Stimulated activated CD8-positive, alpha-beta memory T cell treated with anti-CD3 and anti-CD28 coated beads, Interleukin-12 subunit alpha, Interleukin-12 subunit beta, amount 100 ng/mL, for 24 hours (primary cell): ENCODE data around the gene MEIKIN.
"Not testable (repeated sequence)": the region's sequence is repeated elsewhere in the genome, so short reads cannot be mapped to it uniquely, and the experiment has no call there.

Source experiments
- DNase-seq: peaks from one replicate; pipeline ENCODE4 v3.0.0-alpha.2; 2020; ENCODE audit errors: extremely low read depth

Gene MEIKIN

DNA sequence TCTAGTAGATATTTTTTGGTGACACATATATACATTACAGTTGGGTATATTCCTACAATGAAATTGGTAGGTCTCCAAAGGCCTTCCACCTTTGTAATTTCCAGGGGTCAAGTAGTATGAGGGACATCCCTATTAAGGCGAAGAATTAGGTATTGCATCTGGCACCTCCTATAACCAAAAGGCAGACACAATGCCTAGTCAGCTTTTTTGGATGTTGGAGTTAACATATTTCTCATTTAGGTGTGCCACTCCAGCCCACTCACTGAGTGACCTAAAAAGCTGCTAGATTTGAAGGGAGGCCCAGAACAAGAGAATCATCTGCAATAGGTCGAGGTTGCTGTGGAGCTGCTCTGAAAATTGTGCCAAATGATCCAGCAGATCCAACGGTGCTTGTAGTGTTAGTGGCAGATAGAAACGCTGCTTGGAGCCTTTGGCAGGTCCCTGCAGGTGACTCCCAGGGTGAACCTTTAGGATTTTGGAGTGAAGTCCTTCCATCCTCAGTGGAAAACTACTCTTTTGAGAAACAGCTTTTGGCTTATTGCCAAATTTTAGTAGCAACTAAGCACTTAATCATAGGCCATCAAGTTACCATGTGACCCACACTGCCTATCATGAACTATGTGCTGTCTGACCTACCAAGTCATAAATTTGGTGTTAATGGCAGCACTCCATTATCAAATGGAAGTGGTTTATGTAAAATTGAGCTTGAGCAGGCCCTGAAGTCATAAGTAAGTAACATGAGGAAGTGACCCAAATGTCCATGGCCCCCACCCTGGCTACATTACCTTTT lies 132.9 kb downstream of the MEIKIN start:
- DNase-seq, result no peak

DNA sequence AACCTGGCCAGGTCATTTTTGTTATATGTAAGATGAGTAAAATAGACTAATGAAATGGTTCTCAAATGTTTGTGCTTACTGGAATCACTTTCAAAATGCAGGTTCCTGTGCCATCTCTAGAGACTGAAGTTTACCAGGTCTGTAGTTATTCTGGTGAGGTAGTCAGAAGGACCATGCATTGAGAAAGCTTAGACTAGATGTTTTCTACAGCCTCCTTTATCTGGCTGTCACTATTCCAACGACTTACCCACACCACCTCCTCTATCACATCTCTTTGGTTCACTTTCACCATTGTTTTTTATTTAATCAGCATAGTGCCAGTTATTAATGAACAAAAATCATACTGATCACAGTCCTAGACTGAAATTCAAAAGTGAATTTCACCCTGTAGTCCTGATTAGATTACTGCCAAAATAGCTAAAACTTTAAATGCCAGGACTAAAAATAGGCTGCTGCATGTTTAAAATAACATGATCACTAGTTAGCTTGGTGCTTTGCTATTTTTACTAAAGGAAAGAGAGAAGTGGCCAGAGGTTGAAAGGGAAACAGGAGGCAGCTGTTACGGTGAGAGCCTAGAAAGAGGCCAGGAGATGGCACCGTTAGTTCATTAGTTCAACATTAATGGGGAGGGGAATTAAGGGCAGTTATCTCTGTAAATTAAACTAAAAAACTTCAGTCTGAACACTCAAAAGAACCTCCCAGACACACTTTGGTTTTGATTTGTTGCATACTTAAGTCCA lies 134.8 kb downstream of the MEIKIN start:
- DNase-seq, result no peak

DNA sequence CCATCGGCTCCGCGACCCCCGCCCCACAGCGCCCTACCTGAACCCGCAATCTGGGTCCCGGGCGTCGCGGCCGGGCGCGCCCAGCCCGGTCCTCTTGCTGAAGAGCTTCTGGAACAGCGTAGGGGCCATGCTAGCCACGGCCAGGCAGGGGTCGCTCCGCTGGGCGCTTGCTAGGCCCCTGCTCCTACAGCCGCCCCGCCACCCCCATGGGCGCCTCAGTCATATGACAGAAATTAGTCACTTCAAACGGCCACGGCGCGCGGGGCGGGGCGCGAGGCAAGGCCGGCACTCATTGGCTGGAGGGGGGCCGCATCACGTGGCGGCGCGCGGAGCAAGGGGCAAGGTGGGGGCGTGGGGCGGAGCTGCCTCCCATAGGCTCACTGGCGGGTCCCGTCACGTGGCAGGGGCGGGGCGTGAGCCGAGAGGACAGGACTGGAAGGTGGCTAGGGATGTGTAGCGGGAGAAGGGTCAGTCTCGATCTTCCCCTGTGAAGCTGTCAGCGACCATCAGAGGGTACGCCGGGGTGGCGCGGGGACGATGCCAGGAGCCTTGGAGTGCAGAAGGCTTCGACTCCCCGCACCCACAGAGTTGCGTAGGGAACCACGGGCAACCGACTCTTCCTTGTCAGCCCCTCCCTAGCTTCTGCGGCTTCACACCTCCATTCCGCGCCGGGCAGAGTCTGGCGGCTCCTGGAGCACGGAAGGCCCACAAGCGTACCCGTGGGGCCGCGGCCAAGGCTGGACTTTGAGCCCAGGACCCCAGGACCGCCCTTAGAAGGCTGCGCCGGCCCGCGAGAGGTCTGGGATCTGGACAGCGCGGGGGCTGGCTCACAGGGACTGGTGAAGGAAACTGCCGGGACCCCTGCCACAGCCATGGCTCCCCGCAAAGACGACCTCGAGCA lies 148.4 kb downstream of the MEIKIN start, which contains the start of gene FNIP1:
TSS of gene FNIP1 (minus strand) at position 225 of the 901 bp plus-strand sequence. CDS start at position 129, 96 bp downstream.
- peak; percentile 99 for DNase-seq

DNA sequence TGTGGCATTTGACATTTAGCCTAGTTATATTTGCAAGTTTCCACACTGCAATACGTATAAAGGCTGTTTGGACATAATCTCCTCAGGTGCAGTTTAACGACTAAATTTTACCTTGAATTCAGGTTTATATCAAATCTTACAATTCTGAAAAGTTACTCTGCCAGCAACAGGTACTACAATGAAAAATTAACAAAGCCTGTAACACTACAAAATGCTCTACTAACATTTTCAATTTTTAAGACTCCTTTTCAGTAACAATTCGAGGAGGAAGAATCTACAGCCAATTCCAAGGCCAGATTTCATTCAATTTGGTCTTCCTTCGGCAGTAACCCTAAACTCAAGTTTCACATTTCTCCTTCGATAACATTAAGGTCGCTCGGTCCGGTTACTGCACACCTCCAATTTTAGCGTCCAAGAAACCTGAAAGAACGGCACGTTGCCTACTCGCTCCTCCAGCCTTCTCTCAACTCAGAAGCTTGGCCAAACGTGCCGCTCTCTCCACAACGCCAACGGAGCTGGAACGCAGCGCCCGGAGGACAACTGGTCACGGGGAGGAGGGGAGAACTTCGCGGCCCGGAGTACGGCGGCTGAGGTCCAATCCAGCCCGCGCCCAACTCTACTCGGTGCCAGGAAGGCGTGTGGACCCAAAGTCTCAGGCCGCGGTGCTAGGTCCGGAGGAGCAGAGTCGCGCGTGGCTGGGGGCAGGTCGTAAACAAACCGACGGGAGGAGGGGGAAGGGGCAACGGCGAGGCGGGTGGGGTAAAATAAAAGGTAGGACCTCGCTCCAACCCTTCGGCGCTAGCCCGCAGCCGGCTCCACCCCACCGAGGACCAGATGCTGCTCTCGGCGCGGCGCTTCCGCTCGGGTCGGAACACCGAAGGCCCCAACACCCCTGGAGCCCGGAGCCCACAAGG lies 149.3 kb downstream of the MEIKIN start:
- peak; percentile 15 for DNase-seq

DNA sequence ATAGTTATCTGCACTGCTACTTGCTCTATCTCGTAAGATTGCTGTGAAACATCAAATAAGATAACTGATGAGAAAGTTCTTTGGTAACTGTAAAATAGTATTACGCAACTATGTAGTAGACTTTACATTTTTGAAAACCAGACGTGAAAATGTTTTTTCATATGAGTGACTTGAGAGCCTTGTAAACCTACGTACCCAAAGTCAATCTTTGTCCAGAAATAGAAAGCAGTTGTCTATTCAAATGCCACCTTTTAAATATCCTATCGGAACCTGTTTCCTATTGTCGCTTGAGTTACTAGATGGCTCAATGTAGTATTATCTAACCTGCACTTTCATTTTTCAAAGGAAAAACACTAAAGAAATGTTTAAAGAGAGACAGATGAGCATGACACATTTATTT lies 150.2 kb downstream of the MEIKIN start:
- DNase-seq, result no peak

DNA sequence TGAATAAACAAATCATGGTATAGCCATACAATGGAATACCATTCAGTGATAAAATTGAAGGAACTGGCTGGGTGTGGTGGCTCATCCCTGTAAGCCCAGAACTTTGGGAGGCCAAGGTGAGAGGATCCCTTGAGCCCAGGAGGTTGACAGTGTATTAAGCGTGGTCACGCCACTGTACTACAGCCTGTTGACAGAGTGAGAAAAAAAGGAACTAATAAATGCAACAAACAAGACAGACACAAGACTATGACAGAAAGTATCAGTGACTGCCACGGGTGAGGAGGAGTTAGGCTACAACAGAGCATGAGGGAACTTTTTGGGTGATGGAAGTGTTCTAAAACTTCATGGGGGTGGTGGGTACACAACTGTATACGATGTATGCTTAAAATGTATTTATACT lies 150.9 kb downstream of the MEIKIN start:
- DNase-seq, result no peak

GRCh38 chr5:131792896-131793295 lies 152.6 kb downstream of the MEIKIN start:
- no peak for DNase-seq

- no peak for DNase-seq
Measured at GRCh38 chr5:131791866-131792265, 153.6 kb downstream of the MEIKIN start.

- DNase-seq, result no peak
Measured at GRCh38 chr5:131790550-131790949, 154.9 kb downstream of the MEIKIN start.

GRCh38 chr5:131789765-131790164 lies 155.7 kb downstream of the MEIKIN start:
- no peak for DNase-seq

GRCh38 chr5:131787736-131788135 lies 157.7 kb downstream of the MEIKIN start:
- DNase-seq, result no peak

DNA sequence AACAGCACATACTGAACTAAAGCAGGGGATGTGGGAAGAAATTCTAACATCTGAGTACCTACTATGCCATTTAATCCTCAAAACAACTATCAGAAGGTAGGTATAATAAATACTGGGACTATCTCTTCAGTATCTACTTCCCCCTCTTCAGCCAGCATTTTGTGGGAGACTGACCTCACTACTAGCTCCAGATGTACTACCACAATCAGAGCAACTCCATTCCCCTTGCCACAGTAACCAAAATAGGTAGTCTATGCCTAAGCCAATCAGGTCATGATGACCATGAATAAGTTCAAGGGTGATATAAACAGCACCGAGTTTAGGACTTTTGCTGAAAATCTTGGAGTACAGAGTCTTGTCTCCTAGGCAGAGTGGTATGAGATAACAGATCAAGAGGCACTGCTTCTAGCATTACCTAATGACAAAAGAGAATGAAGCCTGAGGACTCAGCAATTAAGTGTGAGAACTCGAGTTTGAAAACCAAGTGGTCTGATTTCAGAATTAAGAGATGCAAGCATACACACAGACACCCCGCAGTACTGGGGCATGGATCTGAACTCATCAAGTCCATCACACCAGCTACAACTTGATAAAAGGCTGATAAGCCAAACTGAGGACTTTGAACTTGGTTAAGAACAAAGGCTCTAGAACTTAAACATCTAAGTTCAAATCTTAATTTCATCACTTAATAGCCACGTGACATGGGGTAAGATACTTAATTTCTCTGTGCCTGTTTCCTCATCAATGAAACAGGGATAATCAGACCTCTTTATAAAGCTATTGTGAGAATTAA lies 158.4 kb downstream of the MEIKIN start:
- DNase-seq, result no peak

DNA sequence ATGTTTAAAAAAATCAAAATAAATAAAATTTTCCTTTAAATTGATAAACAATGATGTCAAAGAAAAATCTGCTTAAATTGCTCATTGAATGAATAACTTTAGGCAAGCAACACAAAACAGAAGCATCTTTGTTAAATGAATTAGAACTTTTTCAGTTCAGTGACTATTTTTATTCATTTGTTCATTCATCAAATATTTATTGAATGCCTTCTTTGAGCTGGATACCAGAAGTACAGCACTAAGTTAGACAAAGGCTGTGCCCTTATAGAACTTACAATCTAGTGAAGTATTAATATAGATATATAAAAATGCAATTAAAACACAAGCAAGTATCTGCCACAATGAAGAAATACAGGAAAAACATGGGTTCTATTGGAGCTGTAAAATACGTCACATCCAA lies 159.4 kb downstream of the MEIKIN start:
- no peak for DNase-seq

GRCh38 chr5:131783874-131784273 lies 161.6 kb downstream of the MEIKIN start:
- DNase-seq, result no peak

DNA sequence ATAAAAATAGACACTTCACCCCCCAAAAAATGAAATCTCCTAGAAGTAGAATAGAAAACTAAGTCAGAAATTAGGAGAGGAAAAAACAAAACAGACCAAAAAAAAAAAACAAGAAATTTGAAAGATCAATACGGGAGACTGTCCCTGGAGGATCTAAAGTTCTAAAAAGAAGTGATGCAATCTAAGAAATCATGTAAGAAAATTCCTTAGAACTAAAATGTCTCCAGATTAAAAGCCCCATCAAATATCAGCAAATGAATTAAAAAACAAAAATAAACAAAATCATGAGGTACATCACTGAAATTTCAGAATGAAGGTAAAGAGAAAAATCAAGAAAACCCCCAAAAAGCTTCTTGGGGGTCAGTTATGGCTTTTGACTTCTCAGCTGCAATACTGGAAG lies 162.1 kb downstream of the MEIKIN start:
- DNase-seq, result no peak

- DNase-seq, result no peak
Measured at GRCh38 chr5:131782717-131783116, 162.7 kb downstream of the MEIKIN start.

- not testable (repeated sequence) for DNase-seq
Measured at GRCh38 chr5:131778141-131778540, 167.3 kb downstream of the MEIKIN start.

- no peak for DNase-seq
Measured at GRCh38 chr5:131776450-131776849, 169.0 kb downstream of the MEIKIN start.

DNA sequence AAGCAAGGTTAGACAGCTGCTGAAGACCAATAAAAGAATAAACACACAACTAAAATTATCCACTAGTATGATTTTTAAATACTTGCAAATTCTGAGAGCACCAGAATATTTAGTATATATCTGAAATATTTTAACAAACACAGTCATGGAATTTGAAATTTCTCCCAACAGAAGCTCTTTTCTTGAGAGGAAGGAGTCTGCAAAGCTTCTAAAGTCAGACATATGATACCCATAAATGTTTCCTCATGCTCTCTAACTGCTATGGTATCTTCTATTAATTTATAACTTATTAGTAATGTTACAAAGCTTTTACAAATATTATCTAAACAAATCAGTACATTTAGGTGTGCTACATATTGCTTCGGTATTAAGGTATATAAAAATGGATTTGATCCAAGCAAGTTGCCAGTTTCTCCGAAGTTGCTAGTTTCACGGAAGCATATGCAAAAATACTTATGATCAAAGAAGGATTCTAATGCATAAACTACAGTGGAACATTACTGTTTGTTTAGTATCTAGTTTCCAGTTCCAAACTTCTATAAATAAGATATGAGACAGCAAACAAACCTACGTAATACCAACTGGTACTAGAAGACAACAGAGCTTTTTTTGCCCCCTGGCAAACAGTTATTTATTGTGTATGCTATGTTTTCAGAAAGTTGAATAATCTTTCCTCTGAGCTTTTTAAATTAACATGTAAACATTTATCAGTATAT lies 170.7 kb downstream of the MEIKIN start:
- no peak for DNase-seq

DNA sequence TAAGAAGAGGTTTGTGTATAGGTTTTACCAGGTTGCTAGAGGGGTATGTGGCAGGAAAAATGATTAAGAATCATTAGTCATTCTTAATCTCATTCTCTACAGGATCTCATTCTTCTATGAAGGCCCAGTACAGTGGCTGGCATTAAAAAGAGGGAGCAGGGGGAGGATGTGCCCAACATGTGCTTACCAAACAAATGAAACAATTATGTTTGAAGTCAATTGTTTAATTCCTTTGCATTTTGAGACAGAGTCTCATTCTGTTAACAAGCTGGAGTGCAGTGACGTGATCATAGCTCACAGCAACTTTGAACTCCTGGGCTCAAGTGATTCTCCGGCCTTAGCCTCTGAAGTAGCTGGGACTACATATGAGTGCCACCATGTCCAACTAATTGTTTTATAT lies 171.7 kb downstream of the MEIKIN start:
- DNase-seq, result no peak
